ENCODE results near the gene SAFB2. TPM values are rescaled to one million over a fixed set of nuclear protein-coding genes. Genes with fewer than 3 reads are reported as not detected.
A peak's percentile ranks its signal among the peaks of the same experiment; 100 is the strongest.

Gene SAFB2
- total and polyA plus RNA-seq, 2 of the 13 experiments (the other 11 are each of a cell fraction or from before 2014, with no cell fraction given) = 11.2 to 31.5 TPM

GRCh38 chr19:5622465-5623396, at the start of gene SAFB2, which contains the start of gene SAFB (continued):
- TF ChIP-seq ZFYVE20 (CRISPR knock-in tag; IDR thresholded peaks at IDR 0.05; ENCODE audit: borderline replicate concordance, low read depth) (no peak), ZNF691 (CRISPR knock-in tag; IDR thresholded peaks at IDR 0.05; ENCODE audit: borderline replicate concordance, low read depth) (peak; percentile 76), KDM5A (IDR thresholded peaks at IDR 0.05; ENCODE audit: borderline replicate concordance, low read length) (peak; percentile 74; the same call in 1 of the 2 replicates), HOXA7 (CRISPR knock-in tag; IDR thresholded peaks at IDR 0.05) (no peak), NR2C2 (CRISPR knock-in tag; IDR thresholded peaks at IDR 0.05; ENCODE audit: borderline replicate concordance) (peak; percentile 55), KLF15 (CRISPR knock-in tag; IDR thresholded peaks at IDR 0.05; ENCODE audit: borderline replicate concordance) (no peak; the same call in 1 of the 2 replicates), ZNF350 (CRISPR knock-in tag; IDR thresholded peaks at IDR 0.05; ENCODE audit: borderline replicate concordance, low read depth) (peak; percentile 86), ZBTB7A (CRISPR knock-in tag; IDR thresholded peaks at IDR 0.05) (no peak), CAMTA2 (CRISPR knock-in tag; IDR thresholded peaks at IDR 0.05; ENCODE audit: borderline replicate concordance) (peak; percentile 20; the same call in 1 of the 2 replicates), BRF2 (CRISPR knock-in tag; IDR thresholded peaks at IDR 0.05) (peak; percentile 66), FOXM1 (CRISPR knock-in tag; IDR thresholded peaks at IDR 0.05) (no peak), ZNF333 (CRISPR knock-in tag; IDR thresholded peaks at IDR 0.05; ENCODE audit: borderline replicate concordance) (0 out of 2 replicates have a peak, but pooled peaks have one; percentile 26), CEBPZ (IDR thresholded peaks at IDR 0.05; ENCODE audit: low read length) (no peak), MZF1 (CRISPR knock-in tag; IDR thresholded peaks at IDR 0.05; ENCODE audit: borderline replicate concordance) (no peak), ZNF567 (CRISPR knock-in tag; IDR thresholded peaks at IDR 0.05; ENCODE audit: borderline replicate concordance) (no peak), ATRX (CRISPR knock-in tag; IDR thresholded peaks at IDR 0.05; ENCODE audit: borderline replicate concordance) (no peak), SMYD3 (CRISPR knock-in tag; IDR thresholded peaks at IDR 0.05) (peak; percentile 66; the same call in 1 of the 2 replicates), ZSCAN9 (CRISPR knock-in tag; IDR thresholded peaks at IDR 0.05; ENCODE audit: borderline replicate concordance) (peak; percentile 74; the same call in 1 of the 2 replicates), CTCF (CRISPR knock-in tag; IDR thresholded peaks at IDR 0.05) (peak; percentile 21; the same call in 1 of the 2 replicates), ATF7-NPFF (CRISPR knock-in tag; IDR thresholded peaks at IDR 0.05; ENCODE audit: low read depth) (no peak)
